HepG2 (cell line): ENCODE data around the gene MAN1A1. TPM values are rescaled to one million over a fixed set of nuclear protein-coding genes. Genes with fewer than 3 reads are reported as not detected.

ENCODE experiments used
- ARID2 ChIP-seq: sonication (generic); formaldehyde crosslinking; IDR thresholded peaks from 2 replicates; pipeline ENCODE4 v1.8.1; 2022; ENCODE audit warnings: mild to moderate bottlenecking, missing genetic modification reagents, borderline replicate concordance
- ARNT2 ChIP-seq: sonication (generic); formaldehyde crosslinking; IDR thresholded peaks from 2 replicates; pipeline ENCODE4 v1.8.0; 2022; ENCODE audit warnings: mild to moderate bottlenecking, low read depth, missing genetic modification reagents, moderate library complexity
- ASH2L ChIP-seq: fragments of 300-600, 200-600 bp; sonication (generic); IDR thresholded peaks from 2 replicates; pipeline ENCODE4 v1.7.0; 2017; ENCODE audit warnings: low read depth, mild to moderate bottlenecking, moderate library complexity, mixed read lengths, low read length; ENCODE audit not compliant: insufficient read length
- EZH2 ChIP-seq: conservative IDR thresholded peaks from 2 replicates; pipeline ENCODE4 v1.6.1; 2012; ENCODE audit warnings: mild to moderate bottlenecking, low read depth, low read length, moderate library complexity
- GFI1 ChIP-seq: sonication (generic); formaldehyde crosslinking; IDR thresholded peaks from 2 replicates; pipeline ENCODE4 v1.5.0; 2020; ENCODE audit warnings: missing genetic modification reagents, mild to moderate bottlenecking, borderline replicate concordance
- HDAC2 ChIP-seq: sonication (generic); formaldehyde crosslinking; IDR thresholded peaks from 2 replicates; pipeline ENCODE4 v1.4.0; 2020; ENCODE audit warnings: missing genetic modification reagents
- ISX ChIP-seq: sonication (generic); formaldehyde crosslinking; conservative IDR thresholded peaks from 2 replicates; pipeline ENCODE4 v1.5.0; 2020; ENCODE audit warnings: missing genetic modification reagents
- MAX ChIP-seq: IDR thresholded peaks from 2 replicates; pipeline ENCODE4 v1.6.1; 2012; ENCODE audit warnings: inconsistent platforms
- MIXL1 ChIP-seq: IDR thresholded peaks from 2 replicates; pipeline ENCODE4 v1.6.1; 2016
- SETDB1 ChIP-seq: sonication (generic); formaldehyde crosslinking; IDR thresholded peaks from 2 replicates; pipeline ENCODE4 v1.5.1; 2020; ENCODE audit warnings: missing genetic modification reagents, mild to moderate bottlenecking, borderline replicate concordance
- TFDP1 ChIP-seq: IDR thresholded peaks from 2 replicates; pipeline ENCODE4 v1.6.1; 2016; ENCODE audit warnings: missing compliant biosample characterization, missing genetic modification reagents, borderline replicate concordance
- TRIM24 ChIP-seq: sonication (generic); formaldehyde crosslinking; IDR thresholded peaks from 2 replicates; pipeline ENCODE4 v1.8.0; 2022; ENCODE audit warnings: mild to moderate bottlenecking, missing genetic modification reagents
- ZBTB40 ChIP-seq, 2 experiments: fragments of 450-650 bp in 1 of 2; sonication (generic) in 1 of 2; formaldehyde crosslinking in 1 of 2; IDR thresholded peaks; 2 replicates each; pipeline versions ENCODE4 v1.6.1 to v1.8.0; 2016 to 2022; ENCODE audit warnings: antibody characterized with exemption in 1 of 2, mild to moderate bottlenecking in 1 of 2, missing genetic modification reagents in 1 of 2
- ZGPAT ChIP-seq: IDR thresholded peaks from 2 replicates; pipeline ENCODE4 v1.6.1; 2016; ENCODE audit warnings: mild to moderate bottlenecking
- ZNF432 ChIP-seq: sonication (generic); formaldehyde crosslinking; IDR thresholded peaks from 2 replicates; pipeline ENCODE4 v1.5.0; 2020; ENCODE audit warnings: missing genetic modification reagents, mild to moderate bottlenecking, borderline replicate concordance
- ZNF446 ChIP-seq: sonication (generic); formaldehyde crosslinking; IDR thresholded peaks from 2 replicates; pipeline ENCODE4 v1.5.0; 2020; ENCODE audit warnings: mild to moderate bottlenecking, missing genetic modification reagents
- ZNF496 ChIP-seq: sonication (generic); formaldehyde crosslinking; IDR thresholded peaks from 2 replicates; pipeline ENCODE4 v1.8.1; 2023; ENCODE audit warnings: mild to moderate bottlenecking, moderate library complexity, missing genetic modification reagents; ENCODE audit not compliant: insufficient replicate concordance
- ZNF878 ChIP-seq: sonication (generic); formaldehyde crosslinking; IDR thresholded peaks from 2 replicates; pipeline ENCODE4 v1.8.1; 2023; ENCODE audit warnings: mild to moderate bottlenecking, missing genetic modification reagents, moderate library complexity
- polyA plus RNA-seq, 8 experiments: library from polyadenylated mRNA; depleted of rRNA in 3 of 8; stranded (reverse) in 7 of 8; unstranded in 1 of 8; fragments of >200 nt; fragmentation: Illumina TruSeq in 4 of 8; extraction: Trizol in 4 of 8; gene quantifications; 2 replicates each; pipeline versions ENCODE4 v1.2.1 to v1.2.3, GENCODE V29; 2011 to 2016; ENCODE audit warnings: low read depth in 4 of 8, missing spikeins in 1 of 8, mixed read lengths in 1 of 8; ENCODE audit not compliant: insufficient read depth in 1 of 8
- total RNA-seq, 5 experiments: library from RNA; depleted of rRNA; stranded (reverse); fragments of >200 nt; fragmentation: Illumina TruSeq; extraction: Trizol; gene quantifications; 2 replicates each; pipeline ENCODE4 v1.2.3, GENCODE V29; 2016; ENCODE audit warnings: low read depth in 1 of 5

Gene MAN1A1
- total and polyA plus RNA-seq, 2 of the 13 experiments (the other 11 are each of a cell fraction or from before 2014, with no cell fraction given): 156 to 236 TPM

GRCh38 chr6:119215309-119215708 is 134.3 kb downstream of the MAN1A1 start (continued):
- TF ChIP-seq ZBTB40 (IDR thresholded peaks at IDR 0.05): no peak
- no peak for TF ChIP-seq ZBTB40 (CRISPR knock-in tag; IDR thresholded peaks at IDR 0.05)
- TF ChIP-seq ZGPAT (CRISPR knock-in tag): 0 out of 2 replicates have a peak, but pooled peaks have one; percentile 6
- no peak for TF ChIP-seq ZNF878 (CRISPR knock-in tag)
- no peak for TF ChIP-seq ARID2 (CRISPR knock-in tag)
- no peak for TF ChIP-seq ZNF432 (CRISPR knock-in tag)
- TF ChIP-seq ARNT2 (CRISPR knock-in tag): no peak
- TF ChIP-seq ZNF496: no peak
- peak; percentile 40; the same call in 1 of the 2 replicates for TF ChIP-seq GFI1
- peak; percentile 24 for TF ChIP-seq ASH2L
- TF ChIP-seq TRIM24 (CRISPR knock-in tag): no peak
- TF ChIP-seq EZH2: no peak
- TF ChIP-seq ZNF446: no peak
- no peak for TF ChIP-seq SETDB1 (CRISPR knock-in tag)
- no peak for TF ChIP-seq HDAC2 (CRISPR knock-in tag)
- no peak for TF ChIP-seq MAX
- no peak for TF ChIP-seq TFDP1 (CRISPR knock-in tag)
- 0 out of 2 replicates have a peak, but pooled peaks have one; percentile 14 for TF ChIP-seq MIXL1 (CRISPR knock-in tag)
- TF ChIP-seq ISX (CRISPR knock-in tag): no peak
